ENCODE results near the gene HP1BP3.
"Not testable (repeated sequence)": the region's sequence is repeated elsewhere in the genome, so short reads cannot be mapped to it uniquely, and the experiment has no call there.

DNA sequence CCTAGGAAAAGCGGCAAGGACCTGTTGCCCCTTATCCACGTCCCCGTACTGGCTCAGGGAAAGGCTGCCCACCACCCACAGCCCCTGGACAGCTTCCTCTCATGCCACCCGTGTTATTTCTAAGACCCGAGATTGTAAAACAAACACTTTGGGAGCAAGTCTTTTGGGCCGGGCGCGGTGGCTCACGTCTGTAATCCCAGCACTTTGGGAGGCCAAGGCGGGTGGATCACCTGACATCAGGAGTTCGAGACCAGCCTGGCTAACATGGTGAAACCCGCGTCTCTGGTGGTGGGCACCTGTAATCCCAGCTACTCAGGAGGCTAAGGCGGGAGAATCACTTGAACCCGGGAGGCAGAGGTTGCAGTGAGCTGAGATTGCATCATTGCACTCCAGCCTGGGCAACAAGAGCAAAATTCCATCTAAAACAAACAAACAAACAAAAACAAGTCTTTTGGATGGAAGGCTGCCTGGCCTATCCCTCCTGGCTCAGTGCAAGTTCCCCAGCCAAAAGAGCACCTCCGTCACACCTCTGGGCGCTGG lies 68.7 kb downstream of the HP1BP3 start:
- TF ChIP-seq, protein P1, sequence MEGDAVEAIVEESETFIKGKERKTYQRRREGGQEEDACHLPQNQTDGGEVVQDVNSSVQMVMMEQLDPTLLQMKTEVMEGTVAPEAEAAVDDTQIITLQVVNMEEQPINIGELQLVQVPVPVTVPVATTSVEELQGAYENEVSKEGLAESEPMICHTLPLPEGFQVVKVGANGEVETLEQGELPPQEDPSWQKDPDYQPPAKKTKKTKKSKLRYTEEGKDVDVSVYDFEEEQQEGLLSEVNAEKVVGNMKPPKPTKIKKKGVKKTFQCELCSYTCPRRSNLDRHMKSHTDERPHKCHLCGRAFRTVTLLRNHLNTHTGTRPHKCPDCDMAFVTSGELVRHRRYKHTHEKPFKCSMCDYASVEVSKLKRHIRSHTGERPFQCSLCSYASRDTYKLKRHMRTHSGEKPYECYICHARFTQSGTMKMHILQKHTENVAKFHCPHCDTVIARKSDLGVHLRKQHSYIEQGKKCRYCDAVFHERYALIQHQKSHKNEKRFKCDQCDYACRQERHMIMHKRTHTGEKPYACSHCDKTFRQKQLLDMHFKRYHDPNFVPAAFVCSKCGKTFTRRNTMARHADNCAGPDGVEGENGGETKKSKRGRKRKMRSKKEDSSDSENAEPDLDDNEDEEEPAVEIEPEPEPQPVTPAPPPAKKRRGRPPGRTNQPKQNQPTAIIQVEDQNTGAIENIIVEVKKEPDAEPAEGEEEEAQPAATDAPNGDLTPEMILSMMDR (IDR thresholded peaks at IDR 0.05; ENCODE audit: insufficient read depth, low read length) = not testable (repeated sequence)
- not testable (repeated sequence) for TF ChIP-seq GABPA (IDR thresholded peaks at IDR 0.05; ENCODE audit: low read depth)

All from HL-60 (cell line).